GM21717 (cell line): ENCODE results near the gene PLPPR5.
"Not testable (repeated sequence)": the region's sequence is repeated elsewhere in the genome, so short reads cannot be mapped to it uniquely, and the experiment has no call there.

ENCODE experiments used
- ATAC-seq: cut with Tn5 transposase; IDR thresholded peaks from one replicate; pipeline ENCODE4 v1.9.1; 2021; ENCODE audit warnings: mild to moderate bottlenecking, moderate library complexity; ENCODE audit not compliant: unreplicated experiment

Gene PLPPR5

DNA sequence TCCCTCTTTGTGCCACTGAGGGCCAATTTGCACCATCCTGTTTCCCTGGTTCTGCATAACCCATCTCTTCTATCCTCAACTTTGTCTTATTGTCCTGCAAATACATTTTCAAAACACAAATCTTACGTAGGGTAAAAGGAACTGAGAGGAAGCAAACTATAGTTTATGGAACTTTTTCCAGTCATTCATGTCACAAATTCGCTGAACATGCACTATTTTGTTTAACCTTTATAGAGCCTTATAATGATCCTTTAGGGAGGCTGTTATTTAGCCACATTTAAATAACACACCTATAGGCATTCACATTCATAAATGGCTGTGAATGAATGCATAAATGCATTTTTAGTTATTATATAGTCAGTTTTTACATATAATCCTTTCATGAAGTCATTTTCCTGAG, 85.0 kb downstream of the PLPPR5 start:
- no peak for ATAC-seq

GRCh38 chr1:98919211-98919610, 85.5 kb downstream of the PLPPR5 start:
- ATAC-seq, result no peak

GRCh38 chr1:98914547-98914946, 90.1 kb downstream of the PLPPR5 start:
- no peak for ATAC-seq

GRCh38 chr1:98910827-98911226, 93.8 kb downstream of the PLPPR5 start:
- ATAC-seq, result no peak

GRCh38 chr1:98908980-98909379, 95.7 kb downstream of the PLPPR5 start:
- no peak for ATAC-seq

- ATAC-seq, result no peak
These were observed 97.9 kb downstream of the PLPPR5 start for GRCh38 chr1:98906809-98907208.

DNA sequence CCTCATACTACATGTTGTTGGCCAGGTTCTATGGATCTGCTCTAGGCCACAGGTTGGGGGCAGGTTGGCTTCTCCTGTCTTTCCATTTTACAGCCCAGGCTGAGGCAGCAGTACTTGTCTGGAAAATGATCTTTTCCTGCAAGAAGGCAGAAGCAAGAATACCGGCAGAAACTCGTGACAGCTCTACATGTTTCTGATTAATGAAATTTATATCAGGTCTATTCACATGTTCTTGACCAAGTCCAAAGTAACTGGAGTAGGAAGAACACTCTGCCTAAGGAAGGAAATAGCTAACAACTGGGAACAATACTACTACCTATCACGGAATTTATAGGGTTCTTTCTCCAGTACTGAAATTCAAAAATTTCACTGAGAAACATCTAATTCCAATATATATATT, 98.3 kb downstream of the PLPPR5 start:
- no peak for ATAC-seq

- ATAC-seq, result no peak
These were observed 100.0 kb downstream of the PLPPR5 start for GRCh38 chr1:98904684-98905083.

DNA sequence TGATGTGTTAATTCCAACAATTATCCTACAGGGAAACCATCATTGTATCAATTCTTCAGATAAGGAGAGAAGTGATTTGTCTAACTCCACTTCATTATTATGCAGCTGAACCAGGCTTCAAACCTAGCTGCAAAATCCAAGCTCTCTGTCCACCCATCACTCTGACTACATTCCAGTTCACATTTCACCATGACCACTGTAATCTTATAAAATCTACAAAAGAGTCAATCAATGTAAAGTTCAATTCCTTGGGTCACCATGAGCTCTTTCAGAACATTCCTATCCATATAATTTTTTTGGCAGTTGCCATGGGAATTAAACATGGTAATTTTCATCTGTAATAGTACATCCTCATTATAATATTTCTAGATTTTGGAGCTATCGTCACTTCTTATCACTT, 100.9 kb downstream of the PLPPR5 start:
- no peak for ATAC-seq

DNA sequence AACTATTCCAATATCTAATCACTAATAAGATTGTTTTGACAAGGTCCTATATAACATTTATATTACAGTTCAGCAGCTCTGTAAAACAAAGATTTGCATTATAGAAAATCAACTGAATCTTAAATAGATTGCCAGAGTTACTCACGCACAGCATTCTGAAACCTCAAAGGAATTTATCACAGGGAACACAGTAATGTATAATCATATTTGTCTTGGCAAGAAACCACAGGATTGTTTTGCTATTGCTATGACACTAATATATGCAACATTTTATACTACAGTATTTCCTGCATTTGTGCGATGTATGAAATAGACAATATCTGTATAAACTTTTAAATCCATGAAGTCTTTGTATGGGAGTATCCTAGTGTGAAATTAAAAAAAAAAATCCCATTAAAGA, 101.4 kb downstream of the PLPPR5 start:
- ATAC-seq, result no peak

- no peak for ATAC-seq
These were observed 105.7 kb downstream of the PLPPR5 start for GRCh38 chr1:98898940-98899339.

GRCh38 chr1:98897479-98897878, 107.2 kb downstream of the PLPPR5 start:
- ATAC-seq, result no peak

GRCh38 chr1:98896711-98897445, 107.8 kb downstream of the PLPPR5 start:
- ATAC-seq, result no peak

DNA sequence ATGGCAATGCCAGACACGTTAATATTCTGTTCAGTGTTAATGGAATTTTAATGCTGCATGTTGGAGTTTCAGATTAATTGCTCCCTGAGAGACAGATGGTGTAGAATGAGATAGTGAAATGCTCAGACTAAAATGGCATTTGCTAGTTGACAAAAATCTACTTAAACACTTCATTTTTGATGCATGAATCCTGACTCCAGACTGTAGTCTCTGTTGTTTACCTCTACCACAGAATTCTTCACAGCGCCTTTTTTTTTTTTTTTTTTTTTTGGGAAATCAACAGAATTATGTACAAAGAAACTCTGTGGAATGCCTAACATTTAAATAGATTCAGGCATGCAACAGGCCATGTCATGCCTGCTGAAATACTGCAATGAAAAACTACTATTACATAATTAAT, 111.3 kb downstream of the PLPPR5 start:
- no peak for ATAC-seq

DNA sequence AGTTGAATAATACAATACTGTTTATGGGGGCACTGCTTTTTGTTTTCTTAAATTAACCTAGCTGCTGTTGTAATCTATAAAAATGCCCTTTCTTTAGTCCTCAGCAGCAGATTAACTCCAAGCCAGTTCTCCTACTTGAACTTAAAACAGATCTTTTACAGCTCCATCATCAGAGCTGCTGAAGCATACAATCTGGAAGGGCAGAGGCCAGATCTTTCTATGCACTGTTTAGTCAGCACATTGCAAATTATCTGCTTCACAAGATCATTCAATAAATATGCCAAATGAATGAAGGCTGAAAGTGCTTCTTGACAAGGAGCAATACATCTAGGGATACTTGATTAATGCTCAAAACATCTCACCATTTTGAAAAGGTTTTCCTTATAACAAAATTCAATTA, 115.8 kb downstream of the PLPPR5 start:
- no peak for ATAC-seq

GRCh38 chr1:98887507-98887906, 117.2 kb downstream of the PLPPR5 start:
- no peak for ATAC-seq

GRCh38 chr1:98884864-98885263, 119.8 kb downstream of the PLPPR5 start:
- no peak for ATAC-seq

DNA sequence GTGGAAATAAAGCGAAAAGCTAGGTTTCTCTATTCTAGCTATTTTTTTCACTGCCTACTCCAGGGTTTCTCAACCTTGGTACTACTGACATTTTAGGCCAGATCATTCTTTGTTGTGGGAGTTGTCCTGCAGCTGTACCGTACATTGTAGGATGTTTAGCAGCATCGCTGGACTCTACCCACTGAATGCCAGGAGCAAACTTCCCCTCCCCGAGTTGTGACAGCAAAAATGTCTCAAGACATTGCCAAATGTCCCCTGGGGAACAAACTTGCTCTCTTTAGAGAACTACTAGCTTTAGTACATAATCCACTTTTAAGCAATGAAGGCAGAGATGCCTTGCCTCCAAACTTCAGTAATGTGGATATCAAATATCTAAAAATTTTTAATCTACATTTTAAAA, 122.8 kb downstream of the PLPPR5 start:
- ATAC-seq, result no peak

- not testable (repeated sequence) for ATAC-seq
These were observed 123.4 kb downstream of the PLPPR5 start for GRCh38 chr1:98881234-98881633.

- ATAC-seq, result no peak
These were observed 129.8 kb downstream of the PLPPR5 start for GRCh38 chr1:98874828-98875227.

- ATAC-seq, result peak; percentile 98
These were observed 133.4 kb downstream of the PLPPR5 start for GRCh38 chr1:98870959-98871903.

GRCh38 chr1:98865796-98866195, 138.9 kb downstream of the PLPPR5 start:
- ATAC-seq, result no peak
